ENCODE results near the gene DNAH5.

The DNAH5 gene, protein sequence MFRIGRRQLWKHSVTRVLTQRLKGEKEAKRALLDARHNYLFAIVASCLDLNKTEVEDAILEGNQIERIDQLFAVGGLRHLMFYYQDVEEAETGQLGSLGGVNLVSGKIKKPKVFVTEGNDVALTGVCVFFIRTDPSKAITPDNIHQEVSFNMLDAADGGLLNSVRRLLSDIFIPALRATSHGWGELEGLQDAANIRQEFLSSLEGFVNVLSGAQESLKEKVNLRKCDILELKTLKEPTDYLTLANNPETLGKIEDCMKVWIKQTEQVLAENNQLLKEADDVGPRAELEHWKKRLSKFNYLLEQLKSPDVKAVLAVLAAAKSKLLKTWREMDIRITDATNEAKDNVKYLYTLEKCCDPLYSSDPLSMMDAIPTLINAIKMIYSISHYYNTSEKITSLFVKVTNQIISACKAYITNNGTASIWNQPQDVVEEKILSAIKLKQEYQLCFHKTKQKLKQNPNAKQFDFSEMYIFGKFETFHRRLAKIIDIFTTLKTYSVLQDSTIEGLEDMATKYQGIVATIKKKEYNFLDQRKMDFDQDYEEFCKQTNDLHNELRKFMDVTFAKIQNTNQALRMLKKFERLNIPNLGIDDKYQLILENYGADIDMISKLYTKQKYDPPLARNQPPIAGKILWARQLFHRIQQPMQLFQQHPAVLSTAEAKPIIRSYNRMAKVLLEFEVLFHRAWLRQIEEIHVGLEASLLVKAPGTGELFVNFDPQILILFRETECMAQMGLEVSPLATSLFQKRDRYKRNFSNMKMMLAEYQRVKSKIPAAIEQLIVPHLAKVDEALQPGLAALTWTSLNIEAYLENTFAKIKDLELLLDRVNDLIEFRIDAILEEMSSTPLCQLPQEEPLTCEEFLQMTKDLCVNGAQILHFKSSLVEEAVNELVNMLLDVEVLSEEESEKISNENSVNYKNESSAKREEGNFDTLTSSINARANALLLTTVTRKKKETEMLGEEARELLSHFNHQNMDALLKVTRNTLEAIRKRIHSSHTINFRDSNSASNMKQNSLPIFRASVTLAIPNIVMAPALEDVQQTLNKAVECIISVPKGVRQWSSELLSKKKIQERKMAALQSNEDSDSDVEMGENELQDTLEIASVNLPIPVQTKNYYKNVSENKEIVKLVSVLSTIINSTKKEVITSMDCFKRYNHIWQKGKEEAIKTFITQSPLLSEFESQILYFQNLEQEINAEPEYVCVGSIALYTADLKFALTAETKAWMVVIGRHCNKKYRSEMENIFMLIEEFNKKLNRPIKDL (N-terminal part only)

DNA sequence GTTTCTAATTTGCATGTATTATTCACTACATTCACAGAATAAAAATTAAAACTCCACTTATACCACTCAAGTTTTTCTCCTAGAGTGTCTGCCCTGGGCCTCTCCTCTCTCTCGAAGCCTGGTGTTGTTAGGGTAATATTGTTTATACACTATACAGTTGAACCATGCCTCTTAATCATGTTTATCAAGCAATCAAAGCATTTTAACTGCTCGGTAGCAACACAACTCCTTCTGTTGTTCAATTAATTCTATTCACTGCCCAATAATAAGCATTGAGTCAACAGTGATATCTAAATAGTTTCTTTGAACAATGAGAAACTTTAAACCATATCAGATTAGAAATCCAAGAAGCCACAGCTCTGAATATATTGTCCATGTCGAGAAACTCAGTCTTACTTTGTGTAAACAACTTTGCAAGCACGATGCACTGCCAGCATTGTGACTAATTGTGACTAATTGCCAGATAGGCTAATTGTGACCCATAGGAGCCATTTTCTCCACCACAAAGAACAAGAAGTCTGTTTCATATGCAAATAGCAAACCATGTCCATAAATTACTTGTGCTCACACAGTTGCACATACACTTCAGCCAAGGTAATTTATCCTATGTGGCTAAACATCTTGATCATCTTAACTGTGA, at the start of gene DNAH5:
Gene DNAH5, minus strand, starts transcription at position 129 of the 640 bp plus-strand sequence. CDS start 250 bp downstream, outside the sequence.
- in situ Hi-C loops (cut with MboI; ENCODE audit: low sequenced_read_pairs): no loop called here

DNA sequence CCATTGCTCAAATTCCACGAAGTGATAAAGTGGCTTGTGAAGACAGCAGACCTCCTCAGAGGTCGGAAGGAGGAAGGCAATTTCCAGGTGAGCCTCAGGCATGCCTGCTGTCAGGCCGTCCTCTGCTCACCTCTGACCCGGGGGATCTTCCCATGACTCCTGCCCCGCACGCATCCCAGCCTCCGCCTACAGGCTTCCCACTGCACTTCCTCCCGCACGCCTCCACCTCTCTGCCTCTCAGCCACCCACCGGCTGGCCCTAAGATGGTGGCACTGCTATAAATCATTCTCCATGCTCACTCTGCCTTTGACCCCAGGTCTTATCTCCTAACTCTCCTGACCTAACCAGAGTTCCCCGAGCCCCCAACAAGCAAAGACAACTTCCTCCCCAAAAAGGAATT, 49.4 kb upstream of the DNAH5 start:
- in situ Hi-C loops (cut with MboI; ENCODE audit: low sequenced_read_pairs): loop anchor here (25.0 kb wide), 1 partner anchor 643 kb away; no protein-coding TSS in a partner anchor

- in situ Hi-C loops (cut with MboI; ENCODE audit: low sequenced_read_pairs): loop anchor here (25.0 kb wide), 1 partner anchor 645 kb away; no protein-coding TSS in a partner anchor
These were observed 48.3 kb upstream of the DNAH5 start for GRCh38 chr5:13992795-13993194.

- in situ Hi-C loops (cut with MboI; ENCODE audit: low sequenced_read_pairs): loop anchor here (25.0 kb wide), 1 partner anchor 646 kb away; no protein-coding TSS in a partner anchor
These were observed 46.9 kb upstream of the DNAH5 start for GRCh38 chr5:13991365-13991764.

DNA sequence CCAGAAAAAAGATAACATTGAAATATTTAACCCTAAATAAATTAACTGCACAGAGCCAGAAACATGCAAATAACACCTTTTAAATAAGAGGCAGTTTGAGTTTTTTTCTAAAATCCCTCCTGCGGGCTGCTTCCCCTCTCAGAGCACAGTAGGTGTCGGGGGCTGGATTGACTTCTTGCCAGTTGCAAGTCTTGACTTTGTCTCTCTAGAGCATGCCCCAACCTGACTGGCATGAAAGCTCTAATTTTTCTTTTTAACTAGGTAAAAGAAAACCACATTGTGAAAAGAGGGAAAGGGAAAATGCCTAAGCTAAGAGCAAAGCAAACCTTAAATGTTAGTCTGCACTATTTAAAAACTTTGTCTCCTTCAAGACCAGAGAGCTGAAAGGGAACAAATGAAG, 46.4 kb upstream of the DNAH5 start:
- in situ Hi-C loops (cut with MboI; ENCODE audit: low sequenced_read_pairs): loop anchor here (25.0 kb wide), 1 partner anchor 646 kb away; no protein-coding TSS in a partner anchor

DNA sequence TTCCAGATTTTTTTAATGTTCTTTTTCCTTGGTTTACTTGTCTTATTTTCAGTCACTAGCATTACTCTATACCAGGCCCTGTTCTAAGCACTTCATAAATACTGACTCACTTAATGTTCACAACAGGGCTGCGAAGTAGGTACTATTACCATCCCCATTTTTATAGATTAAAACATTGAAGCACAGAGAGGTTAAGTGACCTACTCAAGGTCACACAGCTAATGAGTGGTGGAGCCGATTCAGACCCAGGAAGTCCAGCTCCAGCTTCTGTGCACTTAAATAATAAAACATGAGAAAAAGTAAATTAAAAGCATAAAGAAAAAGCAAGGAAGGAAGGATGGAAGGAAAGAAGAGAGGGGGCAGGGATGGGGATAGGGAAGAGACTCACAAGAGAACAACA, 45.3 kb upstream of the DNAH5 start:
- in situ Hi-C loops (cut with MboI; ENCODE audit: low sequenced_read_pairs): loop anchor here (25.0 kb wide), 1 partner anchor 647 kb away; no protein-coding TSS in a partner anchor

DNA sequence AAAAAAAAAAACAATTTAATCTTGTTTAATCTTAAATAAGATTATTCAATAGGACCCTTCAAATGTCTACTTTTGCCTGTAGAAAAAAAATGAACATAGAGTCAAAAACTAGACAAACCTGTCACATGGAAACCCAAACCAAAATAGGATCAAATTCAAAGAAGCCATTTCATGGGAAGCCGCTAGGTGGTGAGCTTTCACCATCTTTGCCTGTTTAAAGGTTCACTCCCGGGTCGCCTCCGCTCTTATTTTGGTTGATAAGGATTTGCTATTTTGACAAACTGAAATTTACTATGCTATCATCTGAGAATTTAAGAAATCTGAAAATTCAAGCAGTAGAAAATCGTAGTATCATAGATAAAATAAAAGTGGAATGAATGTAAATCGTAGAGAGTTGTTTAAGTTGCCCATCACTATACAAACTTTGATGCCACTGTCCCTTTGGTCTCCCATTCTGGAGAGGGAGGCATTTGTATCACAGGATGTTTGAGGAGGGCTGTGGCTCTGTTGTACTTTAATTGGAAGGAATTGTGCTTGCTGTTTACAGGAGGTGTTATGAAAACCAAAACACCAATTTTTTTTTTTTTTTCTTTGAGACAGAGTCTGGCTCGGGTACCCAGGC, 43.5 kb upstream of the DNAH5 start:
- in situ Hi-C loops (cut with MboI; ENCODE audit: low sequenced_read_pairs): loop anchor here (25.0 kb wide), 1 partner anchor 649 kb away; no protein-coding TSS in a partner anchor

DNA sequence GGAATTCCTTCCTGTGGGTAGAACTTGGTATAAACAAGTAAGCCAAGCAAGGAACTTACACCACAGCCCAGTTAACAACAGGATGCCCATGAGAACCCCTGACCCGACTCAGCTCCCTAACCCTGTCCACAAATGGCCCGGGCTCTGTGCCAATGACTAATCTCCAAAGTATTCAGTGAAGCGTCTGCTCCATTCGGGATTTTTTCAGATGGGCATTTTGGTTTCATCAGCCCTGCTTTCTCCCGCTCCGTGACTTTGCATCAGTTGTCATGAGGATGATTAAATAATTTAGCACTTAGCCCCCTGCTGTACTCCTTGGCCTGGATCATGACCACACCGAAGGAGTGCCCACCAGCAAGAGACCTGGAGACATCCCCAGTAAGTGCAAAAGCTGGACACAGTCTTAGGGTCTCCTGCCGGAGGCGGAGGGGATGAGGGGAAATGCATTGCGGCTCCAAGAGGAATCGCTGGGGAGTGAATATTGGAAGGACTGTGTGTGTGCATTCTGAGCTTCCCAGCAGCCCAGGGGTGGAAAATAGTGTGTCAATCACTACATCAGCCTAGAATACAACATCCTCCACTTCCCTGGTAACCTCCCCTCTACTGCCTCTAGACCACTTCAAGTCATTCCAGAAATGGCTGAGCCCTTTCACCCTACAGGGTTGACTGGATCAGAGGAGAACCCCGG, 41.4 kb upstream of the DNAH5 start:
- in situ Hi-C loops (cut with MboI; ENCODE audit: low sequenced_read_pairs): loop anchor here (25.0 kb wide), 1 partner anchor 651 kb away; no protein-coding TSS in a partner anchor

- in situ Hi-C loops (cut with MboI; ENCODE audit: low sequenced_read_pairs): loop anchor here (25.0 kb wide), 1 partner anchor 652 kb away; no protein-coding TSS in a partner anchor
These were observed 40.4 kb upstream of the DNAH5 start for GRCh38 chr5:13984888-13985287.

DNA sequence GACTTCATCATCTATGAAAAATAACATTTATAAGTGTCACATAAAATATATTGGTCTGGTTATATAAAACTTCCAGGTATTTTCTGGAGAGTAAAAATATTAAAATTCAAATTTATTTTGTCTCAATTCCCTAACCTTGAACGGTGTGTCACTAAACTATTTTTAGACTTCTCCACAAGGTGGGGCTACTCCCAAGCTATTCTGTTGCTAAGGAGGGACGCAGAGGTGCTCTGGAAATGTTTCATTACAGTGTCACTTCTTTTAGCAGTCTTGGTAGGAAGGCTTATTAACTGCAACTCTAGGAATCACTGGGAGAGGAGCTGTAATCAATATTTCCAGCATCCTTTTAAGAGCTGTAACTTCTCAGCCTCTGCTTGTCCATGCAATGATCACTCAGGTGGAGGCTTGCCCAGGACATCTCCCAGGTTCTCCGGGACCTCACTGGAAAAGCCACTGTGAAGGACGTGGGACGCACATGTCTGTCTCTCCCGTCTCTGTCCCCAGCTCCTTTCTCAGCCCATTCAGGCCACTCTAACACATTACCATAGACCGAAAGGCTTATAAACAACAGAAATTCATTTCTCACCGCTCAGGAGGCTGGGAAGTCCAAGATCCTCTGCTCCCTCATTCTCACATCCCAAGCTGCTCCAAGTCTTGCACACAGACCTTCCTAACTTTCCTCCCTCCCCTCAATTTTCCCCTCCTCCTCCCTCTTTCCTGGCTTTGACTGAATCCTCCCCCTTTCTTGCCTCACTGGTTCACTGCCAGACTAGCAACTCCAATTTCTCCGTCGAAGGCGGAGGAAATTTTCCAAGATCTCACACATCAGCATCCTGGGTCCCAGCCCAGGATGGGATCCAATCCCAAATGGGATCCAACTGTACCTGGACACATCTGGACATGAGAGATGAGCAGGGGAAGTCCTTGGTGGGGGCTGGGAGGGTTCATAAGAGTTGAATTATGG, 32.7 kb upstream of the DNAH5 start:
- in situ Hi-C loops (cut with MboI; ENCODE audit: low sequenced_read_pairs): loop anchor here (25.0 kb wide), 1 partner anchor 660 kb away; no protein-coding TSS in a partner anchor

GRCh38 chr5:13976223-13976622, 31.7 kb upstream of the DNAH5 start:
- in situ Hi-C loops (cut with MboI; ENCODE audit: low sequenced_read_pairs): loop anchor here (25.0 kb wide), 1 partner anchor 661 kb away; no protein-coding TSS in a partner anchor

- in situ Hi-C loops (cut with MboI; ENCODE audit: low sequenced_read_pairs): loop anchor here (25.0 kb wide), 1 partner anchor 662 kb away; no protein-coding TSS in a partner anchor
These were observed 30.8 kb upstream of the DNAH5 start for GRCh38 chr5:13975246-13975645.

GRCh38 chr5:13973724-13974123, 29.2 kb upstream of the DNAH5 start:
- in situ Hi-C loops (cut with MboI; ENCODE audit: low sequenced_read_pairs): no loop called here

DNA sequence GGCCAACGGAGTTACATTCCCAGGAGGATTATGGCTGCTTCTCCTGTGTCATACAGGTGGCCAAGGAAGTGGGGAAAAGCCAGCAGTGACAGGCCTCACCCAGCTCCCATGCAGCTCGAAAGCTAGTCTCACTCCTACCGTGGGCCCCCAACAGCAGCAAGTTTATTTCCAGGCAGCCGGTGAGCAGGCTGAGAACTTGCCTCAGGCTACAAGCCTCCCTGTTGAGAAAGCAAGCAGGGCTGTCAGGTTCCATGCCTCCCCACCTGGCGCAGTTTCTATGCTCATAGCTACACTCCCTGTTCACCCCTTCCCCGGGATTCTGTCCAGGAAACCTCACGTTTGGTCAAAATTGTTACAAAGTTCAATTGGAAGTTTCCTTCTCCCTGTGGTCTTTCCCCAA, 27.5 kb upstream of the DNAH5 start:
- in situ Hi-C loops (cut with MboI; ENCODE audit: low sequenced_read_pairs): no loop called here

DNA sequence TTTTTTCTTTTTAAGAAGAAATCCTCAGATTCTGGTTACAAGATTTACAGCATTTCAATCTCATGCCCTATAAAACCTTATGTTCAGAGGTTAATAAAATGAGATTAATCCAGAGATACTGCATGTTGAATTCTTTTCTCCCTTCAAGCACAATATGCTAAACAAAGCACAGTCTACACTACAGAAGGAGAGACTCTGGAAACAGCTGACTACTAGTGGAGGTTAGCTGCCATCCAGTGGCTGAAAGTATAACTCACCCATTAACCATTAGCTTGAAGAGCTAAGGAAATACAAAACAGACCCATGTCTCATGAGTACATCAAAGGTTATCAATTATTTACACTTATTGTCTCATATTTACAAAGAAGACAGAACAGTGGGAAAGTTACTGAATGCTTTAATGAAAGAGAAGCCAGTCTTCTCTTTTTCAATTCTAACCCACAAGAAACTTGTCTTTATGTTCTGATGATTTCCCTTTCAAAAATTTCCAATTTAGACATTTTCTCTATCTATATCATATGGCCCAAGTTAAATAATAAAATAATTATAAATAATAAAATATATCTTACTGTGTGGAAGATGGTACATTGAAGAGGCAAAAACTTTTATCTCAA, 12.7 kb upstream of the DNAH5 start:
- in situ Hi-C loops (cut with MboI; ENCODE audit: low sequenced_read_pairs): no loop called here

DNA sequence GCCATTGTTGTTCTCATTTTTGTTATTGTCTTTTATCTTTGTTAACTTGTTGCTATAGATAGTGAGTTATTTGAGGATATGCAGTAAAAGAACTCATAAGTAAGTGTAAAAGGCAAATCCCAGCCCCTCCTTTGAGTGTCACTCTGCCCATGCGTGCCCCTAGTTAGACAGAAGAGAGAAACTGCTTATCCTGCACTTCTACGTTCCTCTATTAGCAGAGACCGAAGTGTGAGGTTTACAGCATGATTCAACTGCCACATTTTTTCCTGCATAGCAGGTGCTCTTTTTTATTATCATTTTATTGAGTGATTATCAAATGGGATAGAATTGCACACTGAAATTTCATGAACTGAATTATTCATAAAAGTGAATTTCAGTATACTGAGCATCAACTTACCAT, 12.0 kb upstream of the DNAH5 start:
- in situ Hi-C loops (cut with MboI; ENCODE audit: low sequenced_read_pairs): no loop called here

GRCh38 chr5:13955896-13956295, 11.4 kb upstream of the DNAH5 start:
- in situ Hi-C loops (cut with MboI; ENCODE audit: low sequenced_read_pairs): no loop called here
